ENCODE measurements around the gene CERS3. TPM values are rescaled to one million over a fixed set of nuclear protein-coding genes. Genes with fewer than 3 reads are reported as not detected.

CERS3 gene
- total RNA-seq, 1 donor, result not detected

GRCh38 chr15:100353449-100353848 lies 175.3 kb downstream of the CERS3 start:
- Histone ChIP-seq H4K20me1 (ENCODE audit: insufficient read depth, low read length) (no peaks in the 10 kb centered on the region), H3K27ac (ENCODE audit: low read depth, low read length) (no peak overlapping the region), H3K79me2 (ENCODE audit: insufficient read depth, low read length) (no peaks in the 10 kb centered on the region), H3K4me1 (ENCODE audit: insufficient read depth, low read length) (peaks cover 8% of the 10 kb centered on the region), H2AFZ (ENCODE audit: low read length) (no peak overlapping the region), H3K4me3 (ENCODE audit: insufficient read depth, low read length) (no peak overlapping the region), H3K36me3 (ENCODE audit: insufficient read depth, low read length) (no peaks in the 10 kb centered on the region), H3K9me3 (ENCODE audit: low read depth, low read length) (no peaks in the 10 kb centered on the region), H3K27me3 (ENCODE audit: insufficient read depth, low read length) (no peaks in the 10 kb centered on the region), H3K4me2 (ENCODE audit: insufficient read depth, low read length) (no peak overlapping the region)
- TF ChIP-seq CTCF (IDR thresholded peaks at IDR 0.05; ENCODE audit: extremely low read depth, low read depth, low read length), result no peak
- no peak for DNase-seq (ENCODE audit: insufficient read length, low spot score, missing footprints)

DNA sequence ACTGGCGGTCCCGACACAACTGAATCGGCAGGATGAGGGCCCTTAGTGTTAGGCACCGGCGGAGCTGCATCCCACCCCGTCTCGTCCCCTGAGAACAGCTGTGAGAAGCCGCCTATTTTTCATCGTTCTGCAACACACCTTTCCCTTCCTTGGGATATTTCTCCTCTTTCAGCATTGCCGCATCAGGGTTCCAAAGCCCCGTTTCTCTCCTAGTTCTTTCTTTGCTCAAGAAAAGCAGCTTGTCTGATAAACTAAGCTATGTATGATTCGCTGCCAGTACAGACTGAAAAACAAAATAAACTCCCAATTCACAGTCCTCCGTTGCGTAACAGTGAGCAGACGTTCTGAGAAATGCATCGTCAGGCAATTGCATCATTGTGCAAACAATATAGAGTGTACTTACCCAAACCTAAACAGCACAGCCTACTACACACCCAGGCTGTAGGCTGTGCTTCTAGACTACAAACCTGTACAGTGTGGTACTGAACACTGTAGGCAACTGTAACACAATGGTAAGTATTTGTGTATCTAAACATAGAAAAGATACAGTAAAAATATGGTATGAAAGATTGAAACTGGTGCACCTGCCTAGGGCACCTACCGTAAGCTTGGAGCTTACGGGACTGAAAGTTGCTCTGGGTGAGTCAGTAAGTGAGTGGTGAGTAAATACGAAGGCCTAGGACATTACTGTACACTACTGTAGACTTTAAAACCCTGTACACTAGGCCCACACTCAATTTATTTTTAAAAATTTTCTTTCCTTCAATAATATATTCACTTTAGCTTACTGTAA lies 178.1 kb downstream of the CERS3 start:
- peak overlapping the region; percentile 93 for H3K4me3 ChIP-seq (ENCODE audit: insufficient read depth, low read length)
- no peaks in the 10 kb centered on the region for H3K9me3 ChIP-seq (ENCODE audit: low read depth, low read length)
- no peaks in the 10 kb centered on the region for H3K79me2 ChIP-seq (ENCODE audit: insufficient read depth, low read length)
- no peaks in the 10 kb centered on the region for H3K27me3 ChIP-seq (ENCODE audit: insufficient read depth, low read length)
- H3K4me1 ChIP-seq (ENCODE audit: insufficient read depth, low read length), result peaks cover 8% of the 10 kb centered on the region
- H2AFZ ChIP-seq (ENCODE audit: low read length), result peak overlapping the region; percentile 100
- H4K20me1 ChIP-seq (ENCODE audit: insufficient read depth, low read length), result no peaks in the 10 kb centered on the region
- peak overlapping the region; percentile 98 for H3K4me2 ChIP-seq (ENCODE audit: insufficient read depth, low read length)
- no peaks in the 10 kb centered on the region for H3K36me3 ChIP-seq (ENCODE audit: insufficient read depth, low read length)
- no peak for TF ChIP-seq CTCF (IDR thresholded peaks at IDR 0.05; ENCODE audit: extremely low read depth, low read depth, low read length)
- peak overlapping the region; percentile 82 for H3K27ac ChIP-seq (ENCODE audit: low read depth, low read length)
- DNase-seq (ENCODE audit: insufficient read length, low spot score, missing footprints), result peak; percentile 86

Small RNA genes lying within 50 kb of the gene (small RNA-seq; reads per million reads assigned to genes)
- gene RNU6-181P, result not detected
- not detected for gene RNU6-322P

Other genes with a start within 250 kb of the CERS3 start
- under 0.01 and 0.29 TPM in 2 replicates for gene ADAMTS17, start 187.0 kb downstream of the CERS3 start, total RNA-seq
- gene LINS1, start 73.2 kb upstream of the CERS3 start, total RNA-seq, result 14.8 and 16.8 TPM in 2 replicates
- 17.1 and 18.1 TPM in 2 replicates for gene ASB7, start 73.6 kb upstream of the CERS3 start, total RNA-seq

Measured in osteoblast (primary cell).